Vagina (tissue), 2 donors: Measurements from ENCODE around the gene PLK4.
"Not testable (repeated sequence)": the region's sequence is repeated elsewhere in the genome, so short reads cannot be mapped to it uniquely, and the experiment has no call there.

Source experiments
- CTCF ChIP-seq, 3 experiments: fragments of 450-650 bp in 2 of 3; fragments of 200-600 bp in 1 of 3; sonication (generic) in 1 of 3; IDR thresholded peaks; one replicate each; pipeline ENCODE4 v1.5.1; 2017 to 2019; ENCODE audit warnings: antibody characterized with exemption in 3 of 3, mild to moderate bottlenecking in 2 of 3, moderate library complexity in 2 of 3
- POLR2A ChIP-seq, 2 donors: fragments of 450-650 bp; IDR thresholded peaks; one replicate each; pipeline ENCODE4 v1.6.1; 2017; ENCODE audit warnings: antibody characterized with exemption in 2 of 2, mild to moderate bottlenecking in 2 of 2, moderate library complexity in 2 of 2
- POLR2AphosphoS5 ChIP-seq, 2 donors: sonication (generic); formaldehyde crosslinking; IDR thresholded peaks; one replicate each; pipeline ENCODE4 v1.9.0; 2017; ENCODE audit warnings: antibody characterized with exemption in 2 of 2, mild to moderate bottlenecking in 2 of 2, low read depth in 1 of 2; ENCODE audit not compliant: insufficient read depth in 1 of 2

- TF ChIP-seq POLR2A (IDR thresholded peaks at IDR 0.05); POLR2AphosphoS5 (IDR thresholded peaks at IDR 0.05; ENCODE audit: insufficient read depth in 1 of 2, low read depth in 1 of 2); CTCF (IDR thresholded peaks at IDR 0.05): not testable (repeated sequence)
These were observed 19.0 kb downstream of the PLK4 start for GRCh38 chr4:127899682-127900081.
